Measurements from ENCODE around the gene CST6. TPM values are rescaled to one million over a fixed set of nuclear protein-coding genes. Genes with fewer than 3 reads are reported as not detected.
"Not testable (repeated sequence)": the region's sequence is repeated elsewhere in the genome, so short reads cannot be mapped to it uniquely, and the experiment has no call there.

CST6 gene
- total RNA-seq, 1 donor from 2014 or later: 1.5 TPM

DNA sequence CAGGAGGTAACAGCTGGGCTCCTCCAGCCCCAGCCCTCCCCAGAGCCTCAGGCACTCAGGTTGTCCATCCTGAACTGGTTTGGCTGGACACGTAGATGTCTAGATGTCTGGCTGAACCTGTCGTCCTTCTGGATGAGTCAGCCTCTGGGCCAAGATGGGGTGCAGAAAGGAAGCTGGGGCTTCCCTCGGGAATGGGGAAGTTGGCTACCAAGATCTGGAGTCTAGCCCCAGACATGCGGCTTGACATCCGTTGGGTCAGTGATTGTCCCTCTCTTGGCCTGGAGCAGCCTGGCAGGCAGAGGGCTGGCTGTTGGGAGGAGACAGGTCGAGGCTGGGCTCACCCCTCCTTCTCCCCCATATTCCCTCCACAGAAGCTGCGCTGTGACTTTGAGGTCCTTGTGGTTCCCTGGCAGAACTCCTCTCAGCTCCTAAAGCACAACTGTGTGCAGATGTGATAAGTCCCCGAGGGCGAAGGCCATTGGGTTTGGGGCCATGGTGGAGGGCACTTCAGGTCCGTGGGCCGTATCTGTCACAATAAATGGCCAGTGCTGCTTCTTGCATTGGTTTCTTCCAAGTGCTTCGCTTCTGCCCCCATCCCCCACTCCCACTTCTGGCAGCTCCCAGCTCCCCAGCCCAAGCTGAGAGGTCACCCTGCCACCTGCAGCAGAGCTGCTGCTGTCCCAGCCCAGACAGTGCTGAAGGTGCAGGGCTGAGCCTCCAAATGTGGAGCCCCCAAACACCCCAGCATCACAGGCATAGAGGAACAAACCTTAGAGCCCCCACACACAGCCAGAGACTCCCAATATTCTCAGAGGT, 1.3 kb downstream of the CST6 start:
- intact Hi-C loops (cut with DNase I): no loop called here
- no peak for DNase-seq (ENCODE audit: low spot score)

DNA sequence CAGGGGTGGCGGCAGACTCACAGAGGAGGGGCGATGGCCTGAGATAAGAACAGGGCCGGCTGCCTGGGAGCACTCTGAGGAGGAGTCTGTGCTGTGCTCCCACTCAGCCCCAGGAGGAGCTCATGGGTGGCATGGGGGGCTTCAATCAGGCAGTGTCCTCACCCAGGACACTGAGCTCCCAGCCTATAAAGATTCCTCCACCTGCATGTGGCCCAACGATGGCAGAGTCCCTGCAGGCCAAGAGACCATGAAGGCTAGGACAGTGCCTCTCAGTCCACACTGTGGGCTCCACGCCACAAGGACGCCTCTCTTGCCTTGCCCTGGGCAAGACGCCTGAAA, 1.9 kb downstream of the CST6 start:
- intact Hi-C loops (cut with DNase I): no loop called here
- DNase-seq (ENCODE audit: low spot score): no peak

DNA sequence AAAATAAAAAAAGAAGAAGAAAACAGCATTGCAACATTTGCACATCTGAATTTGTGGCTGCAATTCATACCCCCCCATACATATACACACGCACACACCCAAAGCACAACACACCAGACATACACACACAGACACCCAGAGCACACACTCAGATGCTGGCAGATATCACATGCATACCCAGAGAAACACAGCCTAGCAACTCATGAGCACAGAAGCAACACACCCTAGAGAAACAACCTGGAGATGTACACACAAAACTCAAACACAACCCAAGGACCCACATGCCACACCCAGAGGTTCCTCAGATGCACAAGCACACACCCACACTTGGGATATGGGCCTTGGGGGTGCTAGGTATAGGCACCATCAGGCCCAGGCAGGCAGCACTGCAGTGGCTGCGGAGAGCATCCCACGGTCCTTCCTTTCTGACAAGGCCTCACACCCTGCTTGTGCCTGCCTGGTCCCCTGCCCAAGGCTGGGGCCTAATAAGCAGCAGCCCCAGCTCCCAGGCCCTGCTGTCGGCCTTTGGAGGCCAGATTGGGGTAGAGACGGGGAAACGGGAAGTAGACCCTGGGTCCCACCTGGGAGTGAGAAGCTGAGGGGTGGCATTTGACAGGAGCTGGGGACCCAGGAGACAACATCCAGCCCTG, 3.1 kb downstream of the CST6 start:
- no peak for DNase-seq (ENCODE audit: low spot score)

DNA sequence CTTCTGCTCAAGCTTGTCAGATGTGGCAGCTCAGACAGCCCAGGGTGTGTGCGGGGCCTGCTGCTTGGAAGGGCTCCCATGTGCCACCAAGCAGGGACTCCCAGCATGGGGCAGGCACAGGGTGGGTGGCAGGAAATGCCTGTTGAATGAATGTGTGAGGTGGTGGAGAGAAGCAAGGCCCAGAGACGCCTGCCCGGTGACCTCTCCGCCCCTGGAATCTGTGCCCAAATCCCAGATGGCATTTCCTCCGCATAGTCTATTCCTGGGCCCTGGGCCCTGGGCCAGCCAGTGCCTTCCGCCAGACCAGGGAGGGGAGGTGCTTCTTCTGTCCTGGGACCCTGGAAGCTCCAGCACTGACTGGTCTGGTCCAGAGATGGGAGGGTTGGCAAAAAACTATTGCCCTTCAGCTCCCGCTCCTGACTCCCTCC, 3.7 kb downstream of the CST6 start:
- intact Hi-C loops (cut with DNase I): no loop called here
- DNase-seq (ENCODE audit: low spot score): peak; percentile 86

More for the DNA sequence above, 3.1 kb downstream of the CST6 start:
- intact Hi-C loops (cut with DNase I): no loop called here

DNA sequence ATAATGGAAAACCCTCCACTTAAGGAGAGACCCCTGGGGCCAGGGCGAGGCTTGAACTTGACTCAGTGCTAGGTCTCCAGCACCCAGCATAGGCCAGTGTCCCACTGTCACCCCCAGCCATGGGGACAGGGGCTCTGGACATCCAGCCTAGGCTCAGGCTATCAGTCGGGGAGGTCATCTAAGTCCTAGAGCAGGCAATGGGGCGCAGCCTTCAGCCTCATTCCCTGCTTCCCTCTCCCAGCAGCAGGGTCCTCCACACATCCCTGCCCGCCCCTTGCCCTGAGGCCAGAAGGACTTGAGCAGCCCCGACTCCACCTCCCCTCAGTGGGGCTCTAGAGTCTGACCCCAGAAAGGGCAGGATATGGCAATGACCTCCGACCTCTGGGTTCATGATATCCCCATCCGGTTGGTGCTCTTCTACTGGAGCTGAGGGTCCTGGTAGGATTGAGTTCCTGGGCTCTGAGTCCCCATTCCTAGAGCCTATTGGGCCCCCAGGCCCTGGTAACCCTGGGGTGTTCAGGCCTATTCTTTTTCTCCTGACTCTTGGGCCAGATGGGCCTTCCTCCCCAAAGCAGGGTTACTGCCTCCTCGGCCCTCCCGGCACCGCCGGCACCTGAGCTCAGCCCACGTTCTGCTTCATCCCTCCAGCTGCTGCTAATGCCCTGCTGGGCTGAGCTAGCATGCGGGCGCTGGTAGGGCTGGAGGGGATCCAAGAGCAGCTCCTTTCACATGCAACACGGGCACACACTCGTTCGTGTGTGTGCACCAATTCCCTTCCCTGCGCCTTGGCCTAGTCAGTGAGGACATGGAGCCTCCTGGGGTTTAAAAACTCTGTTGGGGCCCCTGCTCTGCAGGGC, 4.4 kb downstream of the CST6 start:
- no peak for DNase-seq (ENCODE audit: low spot score)
- intact Hi-C loops (cut with DNase I): no loop called here

DNA sequence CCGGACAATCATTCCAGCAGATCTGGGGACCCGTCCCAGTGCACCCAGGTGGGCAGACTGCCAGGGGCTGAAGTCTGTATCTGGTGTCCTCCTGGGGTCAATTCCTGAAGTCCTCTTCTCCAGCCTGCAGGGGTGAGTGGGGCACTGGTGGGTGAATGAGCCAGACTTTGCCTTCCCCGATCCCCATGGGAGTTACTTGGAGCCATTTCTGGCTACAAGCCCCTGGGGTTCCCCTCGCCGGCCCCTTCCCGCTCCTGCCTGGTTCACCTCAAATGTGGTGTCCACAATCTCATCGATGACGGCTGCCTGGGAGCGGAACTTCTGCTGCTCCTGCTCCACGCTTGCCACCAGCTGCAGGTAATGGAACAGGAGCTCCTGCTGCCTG, 5.0 kb downstream of the CST6 start:
- intact Hi-C loops (cut with DNase I): no loop called here
- DNase-seq (ENCODE audit: low spot score): no peak

DNA sequence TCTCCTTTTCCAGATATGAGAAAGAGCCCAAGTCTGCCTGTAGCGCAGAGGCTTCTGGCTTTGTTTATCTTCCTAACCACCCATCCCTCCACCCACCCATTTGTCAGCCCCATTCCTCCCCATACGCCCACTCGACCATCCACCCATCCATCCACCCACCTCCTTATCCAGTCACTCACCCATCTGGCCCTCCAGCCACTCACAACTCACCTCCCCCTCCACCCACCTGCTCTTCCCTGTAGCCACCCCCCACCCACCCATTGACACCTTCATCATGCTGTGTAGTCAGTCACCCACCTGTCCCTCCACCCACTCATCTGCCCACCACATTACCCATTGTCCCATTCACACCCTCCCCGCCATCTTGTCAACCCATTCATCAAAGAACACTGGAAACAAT, 5.5 kb downstream of the CST6 start:
- intact Hi-C loops (cut with DNase I): no loop called here
- no peak for DNase-seq (ENCODE audit: low spot score)

DNA sequence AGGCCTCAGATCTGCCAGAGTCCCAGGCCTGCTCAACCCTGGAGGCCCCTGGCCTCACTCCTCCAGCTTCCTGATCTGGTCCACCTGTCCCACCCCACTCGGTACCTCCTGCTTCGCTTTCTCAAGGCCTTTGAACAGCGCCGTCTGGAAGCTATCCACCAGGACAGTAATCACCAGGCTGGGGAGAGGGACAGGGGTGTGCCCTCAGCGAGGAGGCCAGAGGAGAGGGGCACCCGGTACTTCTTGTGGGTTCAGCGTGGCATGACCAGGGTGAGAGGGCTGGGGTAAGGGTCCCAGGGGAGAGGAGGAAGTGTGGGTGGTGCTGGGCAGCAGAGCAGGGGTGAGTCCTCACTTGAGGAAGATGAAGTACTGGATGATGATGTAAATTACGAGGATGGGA, 8.4 kb downstream of the CST6 start:
- intact Hi-C loops (cut with DNase I): no loop called here
- no peak for DNase-seq (ENCODE audit: low spot score)

DNA sequence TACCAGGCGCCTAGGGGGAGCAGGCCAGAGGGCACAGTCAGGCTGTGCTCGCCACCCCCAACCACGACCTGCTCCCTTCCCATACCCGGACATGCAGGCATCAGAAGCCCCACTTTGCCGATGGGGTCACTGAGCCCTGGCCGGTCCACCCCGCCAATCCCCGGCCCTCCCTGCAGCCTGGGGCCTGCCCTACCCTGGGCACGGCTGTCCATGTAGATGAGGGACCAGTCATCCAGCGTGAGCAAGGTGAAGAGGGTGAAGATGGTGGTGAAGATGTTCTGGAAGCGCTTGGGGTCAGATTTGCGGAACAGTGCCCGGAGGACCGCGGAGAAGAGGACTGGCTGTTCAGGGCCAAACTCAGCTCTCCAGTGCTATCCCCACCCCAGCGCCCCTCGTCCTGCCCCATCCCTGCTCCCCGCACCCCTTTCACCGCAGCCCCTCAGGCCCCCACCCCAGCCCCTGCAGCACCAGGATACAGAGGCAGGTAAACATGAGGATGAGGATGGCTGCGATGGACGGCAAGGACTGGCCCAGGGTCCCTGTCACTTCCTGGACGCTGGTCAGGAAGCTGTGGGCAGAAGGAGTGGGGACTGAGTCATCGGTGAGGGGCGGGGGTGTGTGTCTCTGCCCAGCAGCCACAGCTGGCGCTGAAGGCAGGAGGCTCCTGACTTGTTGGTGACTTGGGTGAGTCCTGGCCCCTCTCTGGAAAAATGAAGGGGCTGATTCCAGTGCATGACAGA, 9.0 kb downstream of the CST6 start:
- peak; percentile 82 for DNase-seq (ENCODE audit: low spot score)
- intact Hi-C loops (cut with DNase I): no loop called here

DNA sequence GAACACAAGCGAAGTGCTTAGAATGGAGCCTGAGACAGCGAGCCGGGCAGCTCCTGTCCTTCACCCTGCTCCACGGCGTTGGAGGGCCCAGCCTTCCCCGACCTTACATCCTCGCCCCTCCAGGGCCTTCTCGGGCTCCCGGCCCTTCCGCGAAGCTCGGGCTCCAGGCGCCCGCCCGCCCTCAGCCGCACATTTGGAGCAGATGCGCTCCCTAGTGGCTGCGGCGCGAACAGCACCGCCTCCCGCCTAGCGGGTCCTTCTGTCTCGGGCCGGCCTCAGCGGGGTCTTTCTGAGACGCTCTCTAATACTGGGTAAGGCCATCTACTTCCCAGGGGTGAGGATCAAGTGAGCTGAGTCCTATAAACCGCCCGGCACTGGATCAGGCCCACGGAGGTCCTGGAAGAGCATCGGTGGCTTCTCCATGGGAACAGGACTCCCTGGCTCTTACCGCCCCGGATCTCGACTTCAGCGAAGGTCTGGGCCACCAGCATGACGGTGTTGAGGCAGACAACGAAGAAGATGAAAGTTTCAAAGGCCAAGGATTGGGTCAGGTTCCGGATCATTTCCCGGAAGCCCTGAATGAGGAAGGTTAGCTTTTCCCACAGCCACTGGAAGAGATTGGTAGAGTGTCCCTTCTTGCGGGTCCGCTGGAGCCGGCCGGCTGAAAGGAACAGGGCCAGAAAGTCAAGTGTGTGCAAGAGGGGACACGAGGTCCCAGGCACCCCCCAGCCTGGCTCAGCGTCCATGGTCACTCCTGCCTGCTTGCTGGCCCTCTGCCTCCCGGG, 10.8 kb downstream of the CST6 start:
- intact Hi-C loops (cut with DNase I): loop anchor here (2.0 kb wide), 1 partner anchor 34 kb away; no protein-coding TSS in a partner anchor
- DNase-seq (ENCODE audit: low spot score): peak; percentile 87

DNA sequence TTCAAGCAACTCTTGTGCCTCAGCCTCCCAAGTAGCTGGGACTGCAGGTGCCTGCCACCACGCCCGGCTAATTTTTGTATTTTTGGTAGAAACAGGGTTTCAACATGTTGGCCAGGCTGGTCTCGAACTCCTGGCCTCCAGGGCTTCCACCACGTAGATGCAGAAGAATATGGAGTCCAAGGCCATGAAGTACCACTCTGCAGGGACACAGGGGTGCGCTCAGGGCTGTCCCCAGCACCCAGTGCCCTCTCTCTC, 11.3 kb downstream of the CST6 start:
- intact Hi-C loops (cut with DNase I): loop anchor here (2.0 kb wide), 1 partner anchor 34 kb away; no protein-coding TSS in a partner anchor
- not testable (repeated sequence) for DNase-seq (ENCODE audit: low spot score)

DNA sequence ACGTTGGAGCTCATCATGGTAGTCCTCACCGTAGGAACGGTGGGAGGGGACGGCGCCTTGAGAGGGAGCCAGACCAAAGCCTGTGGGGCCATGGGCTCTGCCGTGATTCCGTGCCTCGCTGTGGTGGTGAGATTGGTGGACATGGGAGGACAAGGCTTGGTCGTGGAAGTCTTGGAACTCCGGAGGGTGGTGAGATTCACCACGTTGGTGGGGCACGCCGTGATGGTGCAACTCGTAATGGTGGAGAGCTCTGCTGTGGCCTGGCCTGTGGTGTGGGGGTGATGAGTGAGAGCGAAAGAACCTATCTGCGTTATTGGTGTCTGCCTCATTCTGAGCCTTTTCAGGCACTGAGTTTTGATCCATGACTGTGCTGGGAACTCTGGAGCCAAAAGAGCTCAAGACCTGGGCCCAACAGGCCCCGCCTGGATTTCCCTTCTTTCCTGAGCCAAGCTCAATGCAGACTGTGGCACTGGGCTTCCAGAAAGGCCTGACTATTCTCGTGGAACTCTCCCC, 14.3 kb downstream of the CST6 start, which contains the start of gene CATSPER1:
TSS of gene CATSPER1 (minus strand) at position 463 of the 513 bp plus-strand sequence. CDS start at position 363, 100 bp downstream.
- intact Hi-C loops (cut with DNase I): no loop called here
- DNase-seq (ENCODE audit: low spot score): no peak

DNA sequence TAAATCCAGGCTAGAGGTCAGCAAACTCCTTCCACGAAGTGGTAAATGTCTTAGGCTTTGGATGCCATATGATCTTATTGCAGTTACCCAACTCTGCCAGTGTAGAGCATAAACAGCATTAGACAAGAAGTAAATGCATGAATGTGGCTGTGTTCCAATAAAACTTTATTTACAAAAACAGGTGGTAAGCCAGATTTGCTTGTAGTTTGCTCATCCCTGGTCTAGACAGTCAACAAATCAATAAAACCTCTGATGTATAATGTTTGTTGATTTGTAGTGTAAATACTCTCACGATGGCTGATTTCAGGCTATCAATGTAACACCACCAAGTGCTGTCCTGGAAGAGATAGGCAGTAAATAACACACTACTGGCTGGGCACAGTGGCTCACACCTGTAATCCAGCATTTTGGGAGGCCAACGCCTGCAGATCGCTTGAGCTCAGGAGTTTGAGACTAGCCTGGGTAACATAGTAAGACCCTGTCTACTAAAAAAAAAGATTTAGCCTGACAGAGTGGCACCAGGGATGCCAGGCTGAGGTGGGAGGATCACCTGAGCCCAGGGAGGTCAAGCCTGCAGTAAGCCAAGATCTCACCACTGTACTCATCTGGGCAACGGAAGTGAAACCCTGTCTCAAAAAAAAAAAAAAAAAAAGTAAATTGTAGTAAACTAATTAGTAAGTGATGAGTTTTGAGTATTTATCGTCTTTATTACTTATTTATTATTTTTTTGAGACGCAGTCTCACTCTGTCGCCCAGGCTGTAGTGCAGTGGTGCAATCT, 21.3 kb downstream of the CST6 start:
- DNase-seq (ENCODE audit: low spot score): no peak
- intact Hi-C loops (cut with DNase I): no loop called here

DNA sequence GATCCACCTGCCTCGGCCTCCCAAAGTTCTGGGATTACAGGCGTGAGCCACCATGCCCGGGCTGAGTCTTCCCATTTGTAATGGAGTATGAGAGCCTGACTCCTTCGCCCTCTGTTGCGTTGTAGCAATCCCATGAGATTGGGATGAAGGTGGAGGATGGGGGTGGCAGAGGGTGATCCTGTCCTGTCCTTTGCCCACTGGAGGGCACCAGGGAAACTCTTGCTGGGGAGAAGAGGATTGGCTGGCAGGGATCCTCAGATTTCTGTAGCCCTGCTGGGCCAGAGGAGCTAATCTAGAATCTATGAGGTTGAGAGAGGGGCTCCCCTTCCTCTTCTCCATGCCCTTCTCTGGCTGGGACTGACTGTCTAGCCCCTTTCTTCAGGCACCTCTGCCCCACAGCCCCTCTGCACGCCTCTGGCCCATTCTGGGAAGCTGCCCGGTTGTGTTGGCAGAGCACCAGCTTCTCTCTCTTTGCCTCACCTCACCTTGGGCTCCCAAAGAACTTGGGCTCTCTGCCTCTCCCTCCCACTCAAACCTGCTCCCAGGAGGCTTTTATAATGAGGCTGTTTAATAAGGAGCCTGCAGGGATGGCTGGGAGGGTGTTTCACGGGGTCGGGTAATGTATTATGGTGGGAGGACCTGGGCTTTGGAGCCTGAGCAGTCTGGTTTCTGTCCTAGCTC, 24.0 kb downstream of the CST6 start:
- no peak for DNase-seq (ENCODE audit: low spot score)
- intact Hi-C loops (cut with DNase I): no loop called here

DNA sequence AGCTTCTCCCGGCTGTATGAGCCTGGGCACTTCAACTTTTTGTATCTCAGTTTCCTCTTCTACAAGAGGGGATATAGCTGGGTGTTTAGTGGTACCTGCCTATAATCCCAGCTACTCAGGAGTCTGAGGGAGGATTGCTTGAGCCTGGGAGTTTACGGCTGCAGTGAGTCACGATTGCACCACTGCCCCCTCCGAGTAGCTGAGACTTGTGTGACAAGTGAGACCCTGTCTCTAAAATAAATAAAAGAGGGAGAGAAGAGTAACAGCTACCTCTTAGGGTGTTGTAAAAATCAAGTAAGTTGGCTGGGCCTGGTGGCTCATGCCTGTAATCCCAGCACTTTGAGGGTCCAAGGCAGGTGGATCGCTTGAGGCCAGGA, 24.5 kb downstream of the CST6 start:
- DNase-seq (ENCODE audit: low spot score): no peak

DNA sequence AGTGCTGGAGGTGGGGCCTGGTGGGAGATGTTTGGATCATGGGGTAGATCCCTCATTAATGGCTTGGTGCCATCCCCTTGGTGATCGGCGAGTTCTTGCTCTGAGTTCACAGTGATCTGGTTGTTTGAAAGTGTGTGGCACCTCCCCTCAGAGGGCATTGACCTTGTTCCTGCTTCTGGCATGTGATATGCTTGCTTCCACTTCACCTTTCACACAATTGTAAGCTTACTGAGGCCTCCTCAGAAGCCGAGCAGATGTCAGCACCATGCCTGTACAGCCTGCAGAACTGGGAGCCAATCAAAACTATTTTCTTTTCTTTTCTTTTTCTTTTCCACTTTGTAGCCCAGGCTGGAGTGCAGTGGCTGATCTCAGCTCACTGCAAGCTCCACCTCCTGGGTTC, 25.5 kb downstream of the CST6 start:
- intact Hi-C loops (cut with DNase I): no loop called here
- no peak for DNase-seq (ENCODE audit: low spot score)

More for the DNA sequence above, 24.5 kb downstream of the CST6 start:
- intact Hi-C loops (cut with DNase I): no loop called here

DNA sequence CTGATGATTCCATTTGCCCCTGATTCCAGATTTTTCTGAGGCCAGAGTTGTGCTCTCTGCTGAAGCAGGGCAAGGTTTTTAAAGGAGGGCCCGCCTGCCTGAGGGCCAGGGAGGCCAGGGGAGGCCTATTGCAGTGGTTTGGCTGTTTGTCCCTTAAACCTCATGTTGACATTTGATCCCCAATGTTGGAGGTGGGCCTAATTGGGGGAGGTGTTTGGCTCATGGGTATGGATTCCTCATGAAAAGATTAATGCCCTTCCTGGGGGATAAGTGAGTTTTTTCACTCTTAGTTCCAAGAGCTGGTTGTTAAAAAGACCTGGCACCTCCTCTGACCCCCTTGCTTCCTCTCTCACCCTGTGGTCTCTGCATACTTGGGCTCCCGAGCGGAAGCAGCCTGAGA, 28.0 kb downstream of the CST6 start:
- no peak for DNase-seq (ENCODE audit: low spot score)
- intact Hi-C loops (cut with DNase I): no loop called here
